Tongue (tissue), 3 donors: ENCODE results near the gene UQCRC1. TPM values are rescaled to one million over a fixed set of nuclear protein-coding genes. Genes with fewer than 3 reads are reported as not detected.
"Not testable (repeated sequence)": the region's sequence is repeated elsewhere in the genome, so short reads cannot be mapped to it uniquely, and the experiment has no call there.

Experiments used
- DNase-seq: peaks from one replicate; pipeline ENCODE4 v3.0.0-alpha.2; 2015
- small RNA-seq: library from RNA; depleted of rRNA; stranded (forward); fragments of <200 nt; gene quantifications from one replicate; pipeline ENCODE3, GENCODE V24; 2014; ENCODE audit warnings: low replicate concordance
- total RNA-seq: library from RNA; depleted of rRNA; stranded (reverse); fragments of >200 nt; gene quantifications from one replicate; pipeline ENCODE4 v1.2.3, GENCODE V29; 2014

The UQCRC1 gene
- total RNA-seq, 1 donor from 2014 or later = 465 TPM

- no peak for DNase-seq
These were observed 55.3 kb downstream of the UQCRC1 start for GRCh38 chr3:48553886-48554845.

- no peak for DNase-seq
These were observed 56.1 kb downstream of the UQCRC1 start for GRCh38 chr3:48553361-48553760.

GRCh38 chr3:48552111-48552951 lies 57.1 kb downstream of the UQCRC1 start:
- no peak for DNase-seq

DNA sequence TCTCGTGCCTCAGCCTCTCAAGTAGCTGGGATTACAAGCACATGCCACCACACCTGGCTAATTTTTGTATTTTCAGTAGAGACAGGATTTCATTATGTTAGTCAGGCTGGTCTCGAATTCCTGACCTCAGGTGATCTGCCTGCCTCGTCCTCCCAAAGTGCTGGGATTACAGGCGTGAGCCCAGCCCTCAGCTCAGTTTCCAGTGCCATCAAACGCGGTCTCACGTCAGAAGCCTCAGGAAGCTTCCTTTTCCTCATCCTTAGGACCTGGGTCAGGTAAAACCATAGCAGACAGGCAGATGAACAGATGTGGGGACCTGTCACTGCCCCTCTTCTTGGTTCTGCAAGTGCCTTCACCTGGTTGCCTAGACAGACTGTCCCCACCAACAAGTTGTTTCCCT lies 57.8 kb downstream of the UQCRC1 start:
- not testable (repeated sequence) for DNase-seq

Small RNA genes within 50 kb of the gene (small RNA-seq; reads per million reads assigned to genes)
- gene MIR6823 = not detected

Other genes starting within 250 kb of the UQCRC1 start
- gene FBXW12, start 237.4 kb downstream of the UQCRC1 start, total RNA-seq = not detected
- 48.2 TPM for gene PLXNB1, start 179.6 kb downstream of the UQCRC1 start, total RNA-seq
- gene CCDC51, start 169.5 kb downstream of the UQCRC1 start, total RNA-seq = 11.5 TPM
- gene TMA7, start 169.4 kb downstream of the UQCRC1 start, total RNA-seq = 188 TPM
- 8.7 TPM for gene ATRIP, start 162.9 kb downstream of the UQCRC1 start, total RNA-seq
- 43.8 TPM for gene SHISA5, start 105.5 kb downstream of the UQCRC1 start, total RNA-seq
- gene PFKFB4, start 52.8 kb downstream of the UQCRC1 start, total RNA-seq = 9.4 TPM
- 2.4 TPM for gene UCN2, start 45.9 kb downstream of the UQCRC1 start, total RNA-seq
- 54.8 TPM for gene COL7A1, start 14.3 kb downstream of the UQCRC1 start, total RNA-seq
- gene TMEM89, start 12.1 kb upstream of the UQCRC1 start, total RNA-seq = not detected
- gene SLC26A6, start 25.8 kb upstream of the UQCRC1 start, total RNA-seq = 12.4 TPM
- gene CELSR3, start 53.2 kb upstream of the UQCRC1 start, total RNA-seq = 0.51 TPM
- gene NCKIPSD, start 76.3 kb upstream of the UQCRC1 start, total RNA-seq = 11.3 TPM
- 62.9 TPM for gene IP6K2, start 107.6 kb upstream of the UQCRC1 start, total RNA-seq
- gene PRKAR2A, start 238.2 kb upstream of the UQCRC1 start, total RNA-seq = 37.0 TPM